Measurements from ENCODE around the gene RASSF5.
A peak's percentile ranks its signal among the peaks of the same experiment; 100 is the strongest.
"Not testable (repeated sequence)": the region's sequence is repeated elsewhere in the genome, so short reads cannot be mapped to it uniquely, and the experiment has no call there.

Gene RASSF5

GRCh38 chr1:206470692-206471414 lies 36.5 kb upstream of the RASSF5 start:
- H3K4me1 Mint-ChIP-seq, result peaks cover 86% of the 10 kb centered on the region
- H3K4me3 Mint-ChIP-seq, result peak overlapping the region; percentile 78
- ATAC-seq (peak; percentile 83), DNase-seq (ENCODE audit: low spot score in 2 of 2) (peak; percentile 25 to 79)
- H3K9me3 Mint-ChIP-seq, result no peaks in the 10 kb centered on the region
- H3K27ac Mint-ChIP-seq, result peak overlapping the region; percentile 74
- H3K36me3 Mint-ChIP-seq, result peaks cover 29% of the 10 kb centered on the region

GRCh38 chr1:206471415-206471801 lies 35.9 kb upstream of the RASSF5 start:
- peak overlapping the region; percentile 78 for H3K4me3 Mint-ChIP-seq
- H3K36me3 Mint-ChIP-seq, result peaks cover 34% of the 10 kb centered on the region
- ATAC-seq, result peak; percentile 47

GRCh38 chr1:206472024-206472423 lies 35.3 kb upstream of the RASSF5 start:
- Mint-ChIP-seq H3K4me3 (peak overlapping the region; percentile 78), H3K9me3 (no peaks in the 10 kb centered on the region), H3K4me1 (peaks cover 78% of the 10 kb centered on the region), H3K36me3 (peaks cover 41% of the 10 kb centered on the region), H3K27ac (peak overlapping the region; percentile 74)
- ATAC-seq (no peak), DNase-seq (ENCODE audit: low spot score in 2 of 2) (no peak)

More at GRCh38 chr1:206471415-206471801, 35.9 kb upstream of the RASSF5 start:
- H3K4me1 Mint-ChIP-seq, result peaks cover 84% of the 10 kb centered on the region
- no peak for DNase-seq (ENCODE audit: low spot score in 2 of 2)
- H3K9me3 Mint-ChIP-seq, result no peaks in the 10 kb centered on the region
- H3K27ac Mint-ChIP-seq, result peak overlapping the region; percentile 74

GRCh38 chr1:206472454-206472853 lies 34.9 kb upstream of the RASSF5 start:
- Mint-ChIP-seq H3K9me3 (no peaks in the 10 kb centered on the region), H3K27ac (peak overlapping the region; percentile 74), H3K36me3 (peaks cover 41% of the 10 kb centered on the region), H3K4me3 (peak overlapping the region; percentile 78), H3K4me1 (peaks cover 74% of the 10 kb centered on the region)
- no peak for DNase-seq (ENCODE audit: low spot score in 2 of 2)
- peak; percentile 2 for ATAC-seq

GRCh38 chr1:206472886-206473285 lies 34.4 kb upstream of the RASSF5 start:
- Mint-ChIP-seq H3K9me3 (no peaks in the 10 kb centered on the region), H3K4me1 (peaks cover 69% of the 10 kb centered on the region), H3K27ac (peak overlapping the region; percentile 74), H3K4me3 (peak overlapping the region; percentile 78), H3K36me3 (peaks cover 41% of the 10 kb centered on the region)
- DNase-seq (ENCODE audit: low spot score in 2 of 2) (no peak), ATAC-seq (no peak)

GRCh38 chr1:206476058-206476457 lies 31.3 kb upstream of the RASSF5 start:
- H3K27ac Mint-ChIP-seq, result peak overlapping the region; percentile 38
- ATAC-seq (no peak), DNase-seq (ENCODE audit: low spot score in 2 of 2) (no peak)
- H3K36me3 Mint-ChIP-seq, result peaks cover 55% of the 10 kb centered on the region
- H3K4me1 Mint-ChIP-seq, result peaks cover 62% of the 10 kb centered on the region
- H3K4me3 Mint-ChIP-seq, result no peak overlapping the region
- no peaks in the 10 kb centered on the region for H3K9me3 Mint-ChIP-seq

GRCh38 chr1:206476591-206476990 lies 30.7 kb upstream of the RASSF5 start:
- Mint-ChIP-seq H3K9me3 (no peaks in the 10 kb centered on the region), H3K36me3 (peaks cover 61% of the 10 kb centered on the region), H3K4me1 (peaks cover 63% of the 10 kb centered on the region), H3K4me3 (no peak overlapping the region), H3K27ac (peak overlapping the region; percentile 29)
- ATAC-seq, result no peak
- no peak for DNase-seq (ENCODE audit: low spot score in 2 of 2)

- DNase-seq (ENCODE audit: low spot score in 2 of 2), result no peak
- Mint-ChIP-seq H3K27ac (peak overlapping the region; percentile 29), H3K4me3 (no peak overlapping the region), H3K4me1 (peaks cover 59% of the 10 kb centered on the region), H3K9me3 (no peaks in the 10 kb centered on the region), H3K36me3 (peaks cover 66% of the 10 kb centered on the region)
- no peak for ATAC-seq
These were observed 30.2 kb upstream of the RASSF5 start for GRCh38 chr1:206477110-206477509.

GRCh38 chr1:206477581-206478380 lies 29.6 kb upstream of the RASSF5 start:
- peaks cover 52% of the 10 kb centered on the region for H3K4me1 Mint-ChIP-seq
- H3K27ac Mint-ChIP-seq, result peak overlapping the region; percentile 16
- no peak overlapping the region for H3K4me3 Mint-ChIP-seq
- peaks cover 73% of the 10 kb centered on the region for H3K36me3 Mint-ChIP-seq
- DNase-seq (ENCODE audit: low spot score in 2 of 2), result no peak
- H3K9me3 Mint-ChIP-seq, result no peaks in the 10 kb centered on the region
- no peak for ATAC-seq

GRCh38 chr1:206478746-206479145 lies 28.6 kb upstream of the RASSF5 start:
- Mint-ChIP-seq H3K4me1 (peaks cover 44% of the 10 kb centered on the region), H3K4me3 (no peak overlapping the region), H3K9me3 (no peaks in the 10 kb centered on the region), H3K36me3 (peaks cover 74% of the 10 kb centered on the region), H3K27ac (peak overlapping the region; percentile 84)
- DNase-seq (ENCODE audit: low spot score in 2 of 2), result no peak
- ATAC-seq, result no peak

- Mint-ChIP-seq H3K4me1 (peaks cover 38% of the 10 kb centered on the region), H3K27ac (peak overlapping the region; percentile 84), H3K4me3 (no peak overlapping the region), H3K36me3 (peaks cover 74% of the 10 kb centered on the region), H3K9me3 (no peaks in the 10 kb centered on the region)
- peak; percentile 49 to 81 for DNase-seq (ENCODE audit: low spot score in 2 of 2)
- peak; percentile 68 for ATAC-seq
These were observed 27.9 kb upstream of the RASSF5 start for GRCh38 chr1:206479183-206480125.

GRCh38 chr1:206480211-206480610 lies 27.1 kb upstream of the RASSF5 start:
- ATAC-seq (no peak), DNase-seq (ENCODE audit: low spot score in 2 of 2) (no peak)
- H3K9me3 Mint-ChIP-seq, result no peaks in the 10 kb centered on the region
- peaks cover 33% of the 10 kb centered on the region for H3K4me1 Mint-ChIP-seq
- peak overlapping the region; percentile 84 for H3K27ac Mint-ChIP-seq
- no peak overlapping the region for H3K4me3 Mint-ChIP-seq
- peaks cover 69% of the 10 kb centered on the region for H3K36me3 Mint-ChIP-seq

GRCh38 chr1:206482611-206483010 lies 24.7 kb upstream of the RASSF5 start:
- Mint-ChIP-seq H3K9me3 (no peaks in the 10 kb centered on the region), H3K36me3 (peaks cover 56% of the 10 kb centered on the region), H3K4me1 (peaks cover 23% of the 10 kb centered on the region), H3K27ac (peak overlapping the region; percentile 36), H3K4me3 (no peak overlapping the region)
- DNase-seq (ENCODE audit: low spot score in 2 of 2) (no peak), ATAC-seq (no peak)

- not testable (repeated sequence) for ATAC-seq; DNase-seq (ENCODE audit: low spot score in 2 of 2); H3K27ac Mint-ChIP-seq; H3K9me3 Mint-ChIP-seq; H3K4me3 Mint-ChIP-seq
- Mint-ChIP-seq H3K36me3 (peaks cover 64% of the 10 kb centered on the region), H3K4me1 (peaks cover 27% of the 10 kb centered on the region)
These were observed 23.5 kb upstream of the RASSF5 start for GRCh38 chr1:206483864-206484263.

- Mint-ChIP-seq H3K4me3 (no peak overlapping the region), H3K27ac (no peak overlapping the region), H3K9me3 (no peaks in the 10 kb centered on the region), H3K36me3 (peaks cover 57% of the 10 kb centered on the region), H3K4me1 (peaks cover 20% of the 10 kb centered on the region)
- DNase-seq (ENCODE audit: low spot score in 2 of 2) (no peak), ATAC-seq (no peak)
These were observed 22.4 kb upstream of the RASSF5 start for GRCh38 chr1:206484901-206485300.
